ENCODE measurements around the gene PSMD14.

The PSMD14 gene

GRCh38 chr2:161379740-161380139 lies 71.5 kb downstream of the PSMD14 start:
- no peak for DNase-seq (ENCODE audit: low spot score in 2 of 2)
- H3K4me1 ChIP-seq = no peaks in the 10 kb centered on the region; the same call in 1 of the 2 replicates
- no peaks in the 10 kb centered on the region for H3K9me3 ChIP-seq
- no peaks in the 10 kb centered on the region for H3K27me3 ChIP-seq (ENCODE audit: low read depth)
- no peak overlapping the region for H3K4me3 ChIP-seq
- H3K36me3 ChIP-seq (replicated peaks) = no peaks in the 10 kb centered on the region; the same call in 1 of the 2 replicates
- in situ Hi-C loops (cut with MboI; ENCODE audit: low sequenced_read_pairs) = no loop called here

GRCh38 chr2:161381546-161381945 lies 73.3 kb downstream of the PSMD14 start:
- Histone ChIP-seq H3K27me3 (ENCODE audit: low read depth) (no peaks in the 10 kb centered on the region), H3K4me1 (no peaks in the 10 kb centered on the region), H3K4me3 (no peak overlapping the region), H3K36me3 (replicated peaks) (0 out of 2 replicates have a peak, but pooled peaks cover 3% of the 10 kb centered on the region), H3K9me3 (no peaks in the 10 kb centered on the region)
- in situ Hi-C loops (cut with MboI; ENCODE audit: low sequenced_read_pairs) = no loop called here
- DNase-seq (ENCODE audit: low spot score in 2 of 2) = no peak

- Histone ChIP-seq H3K9me3 (no peaks in the 10 kb centered on the region), H3K4me1 (peaks cover under 1% of the 10 kb centered on the region; the same call in 1 of the 2 replicates), H3K27me3 (ENCODE audit: low read depth) (no peaks in the 10 kb centered on the region), H3K4me3 (no peak overlapping the region), H3K36me3 (replicated peaks) (0 out of 2 replicates have a peak, but pooled peaks cover 3% of the 10 kb centered on the region)
- in situ Hi-C loops (cut with MboI; ENCODE audit: low sequenced_read_pairs) = no loop called here
- DNase-seq (ENCODE audit: low spot score in 2 of 2) = no peak
These were observed 74.5 kb downstream of the PSMD14 start for GRCh38 chr2:161382747-161383146.

DNA sequence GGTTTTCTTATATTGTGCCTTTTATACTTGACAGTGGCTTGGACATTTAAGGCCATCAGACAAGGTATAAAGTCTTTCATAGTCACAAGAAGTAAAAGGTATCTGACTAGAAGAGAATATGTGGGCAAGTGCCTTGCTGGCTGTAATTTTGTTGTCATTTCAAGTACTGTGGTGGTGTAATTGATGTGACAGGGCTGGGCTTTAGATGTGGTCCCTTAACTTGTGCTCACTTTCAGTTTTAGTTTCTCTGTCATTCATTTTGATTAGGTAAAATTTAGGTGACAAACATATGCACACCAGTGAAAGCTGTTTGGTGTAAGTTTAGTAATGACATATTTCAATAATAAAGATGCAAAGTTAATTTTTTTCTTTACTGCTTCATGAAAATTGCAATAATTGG lies 76.6 kb downstream of the PSMD14 start:
- H3K4me1 ChIP-seq = peaks cover 11% of the 10 kb centered on the region; the same call in 1 of the 2 replicates
- 0 out of 2 replicates have a peak, but pooled peaks cover 3% of the 10 kb centered on the region for H3K36me3 ChIP-seq (replicated peaks)
- in situ Hi-C loops (cut with MboI; ENCODE audit: low sequenced_read_pairs) = no loop called here
- DNase-seq (ENCODE audit: low spot score in 2 of 2) = no peak
- H3K27me3 ChIP-seq (ENCODE audit: low read depth) = no peaks in the 10 kb centered on the region
- H3K9me3 ChIP-seq = no peaks in the 10 kb centered on the region
- no peak overlapping the region for H3K4me3 ChIP-seq

GRCh38 chr2:161386228-161386824 lies 78.1 kb downstream of the PSMD14 start:
- Histone ChIP-seq H3K4me1 (peaks cover 11% of the 10 kb centered on the region; the same call in 1 of the 2 replicates), H3K36me3 (replicated peaks) (peaks cover 6% of the 10 kb centered on the region; the same call in 1 of the 2 replicates), H3K27me3 (ENCODE audit: low read depth) (no peaks in the 10 kb centered on the region), H3K9me3 (no peaks in the 10 kb centered on the region), H3K4me3 (no peak overlapping the region)
- DNase-seq (ENCODE audit: low spot score in 2 of 2) = no peak
- in situ Hi-C loops (cut with MboI; ENCODE audit: low sequenced_read_pairs) = no loop called here

- in situ Hi-C loops (cut with MboI; ENCODE audit: low sequenced_read_pairs) = no loop called here
- peaks cover 6% of the 10 kb centered on the region; the same call in 1 of the 2 replicates for H3K36me3 ChIP-seq (replicated peaks)
- DNase-seq (ENCODE audit: low spot score in 2 of 2) = no peak
- no peak overlapping the region for H3K4me3 ChIP-seq
- no peaks in the 10 kb centered on the region for H3K27me3 ChIP-seq (ENCODE audit: low read depth)
- no peaks in the 10 kb centered on the region for H3K9me3 ChIP-seq
- H3K4me1 ChIP-seq = peaks cover 11% of the 10 kb centered on the region; the same call in 1 of the 2 replicates
These were observed 80.0 kb downstream of the PSMD14 start for GRCh38 chr2:161388146-161388779.

GRCh38 chr2:161391737-161392506 lies 83.7 kb downstream of the PSMD14 start:
- DNase-seq (ENCODE audit: low spot score in 2 of 2) = no peak
- Histone ChIP-seq H3K9me3 (no peaks in the 10 kb centered on the region), H3K36me3 (replicated peaks) (peaks cover 11% of the 10 kb centered on the region), H3K4me1 (peaks cover 26% of the 10 kb centered on the region), H3K27me3 (ENCODE audit: low read depth) (no peaks in the 10 kb centered on the region), H3K4me3 (no peak overlapping the region)
- in situ Hi-C loops (cut with MboI; ENCODE audit: low sequenced_read_pairs) = no loop called here

- H3K36me3 ChIP-seq (replicated peaks) = peaks cover 26% of the 10 kb centered on the region
- in situ Hi-C loops (cut with MboI; ENCODE audit: low sequenced_read_pairs) = no loop called here
- no peaks in the 10 kb centered on the region for H3K27me3 ChIP-seq (ENCODE audit: low read depth)
- DNase-seq (ENCODE audit: low spot score in 2 of 2) = no peak
- peaks cover 7% of the 10 kb centered on the region for H3K4me1 ChIP-seq
- H3K4me3 ChIP-seq = no peak overlapping the region
- H3K9me3 ChIP-seq = no peaks in the 10 kb centered on the region
These were observed 91.9 kb downstream of the PSMD14 start for GRCh38 chr2:161400076-161400475.

- no peaks in the 10 kb centered on the region; the same call in 1 of the 2 replicates for H3K4me1 ChIP-seq
- DNase-seq (ENCODE audit: low spot score in 2 of 2) = no peak
- in situ Hi-C loops (cut with MboI; ENCODE audit: low sequenced_read_pairs) = no loop called here
- peaks cover 19% of the 10 kb centered on the region for H3K36me3 ChIP-seq (replicated peaks)
- H3K4me3 ChIP-seq = no peak overlapping the region
- H3K27me3 ChIP-seq (ENCODE audit: low read depth) = no peaks in the 10 kb centered on the region
- no peaks in the 10 kb centered on the region for H3K9me3 ChIP-seq
These were observed 94.1 kb downstream of the PSMD14 start for GRCh38 chr2:161402297-161402696.

- in situ Hi-C loops (cut with MboI; ENCODE audit: low sequenced_read_pairs) = no loop called here
- DNase-seq (ENCODE audit: low spot score in 2 of 2) = no peak
- H3K9me3 ChIP-seq = no peaks in the 10 kb centered on the region
These were observed 98.1 kb downstream of the PSMD14 start for GRCh38 chr2:161406316-161406715.

DNA sequence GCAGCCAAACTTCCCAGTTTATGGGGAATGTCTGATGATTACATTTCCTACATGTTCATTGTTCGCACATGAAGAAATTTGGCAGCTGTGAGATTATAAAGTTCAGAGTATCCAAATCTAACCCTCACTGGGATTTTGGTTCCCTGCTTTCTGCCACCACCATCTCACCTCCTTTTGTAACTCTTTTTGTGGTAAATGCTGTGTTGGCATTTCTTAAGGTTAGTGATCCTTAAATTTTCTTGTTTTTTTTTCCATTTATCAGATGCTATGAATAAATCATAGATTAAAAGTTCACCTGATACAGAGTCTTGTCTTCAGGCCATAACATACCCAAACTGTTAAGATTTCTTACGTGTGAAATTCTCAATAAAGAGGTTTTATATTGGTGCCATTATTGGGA lies 99.4 kb downstream of the PSMD14 start:
- no peak for DNase-seq (ENCODE audit: low spot score in 2 of 2)
- peaks cover 3% of the 10 kb centered on the region; the same call in 1 of the 2 replicates for H3K36me3 ChIP-seq (replicated peaks)
- H3K9me3 ChIP-seq = no peaks in the 10 kb centered on the region
- in situ Hi-C loops (cut with MboI; ENCODE audit: low sequenced_read_pairs) = no loop called here
- H3K4me1 ChIP-seq = no peaks in the 10 kb centered on the region; the same call in 1 of the 2 replicates
- no peaks in the 10 kb centered on the region for H3K27me3 ChIP-seq (ENCODE audit: low read depth)
- no peak overlapping the region for H3K4me3 ChIP-seq

More at GRCh38 chr2:161406316-161406715, 98.1 kb downstream of the PSMD14 start:
- Histone ChIP-seq H3K36me3 (replicated peaks) (peaks cover 9% of the 10 kb centered on the region), H3K4me3 (no peak overlapping the region), H3K27me3 (ENCODE audit: low read depth) (no peaks in the 10 kb centered on the region), H3K4me1 (no peaks in the 10 kb centered on the region; the same call in 1 of the 2 replicates)

DNA sequence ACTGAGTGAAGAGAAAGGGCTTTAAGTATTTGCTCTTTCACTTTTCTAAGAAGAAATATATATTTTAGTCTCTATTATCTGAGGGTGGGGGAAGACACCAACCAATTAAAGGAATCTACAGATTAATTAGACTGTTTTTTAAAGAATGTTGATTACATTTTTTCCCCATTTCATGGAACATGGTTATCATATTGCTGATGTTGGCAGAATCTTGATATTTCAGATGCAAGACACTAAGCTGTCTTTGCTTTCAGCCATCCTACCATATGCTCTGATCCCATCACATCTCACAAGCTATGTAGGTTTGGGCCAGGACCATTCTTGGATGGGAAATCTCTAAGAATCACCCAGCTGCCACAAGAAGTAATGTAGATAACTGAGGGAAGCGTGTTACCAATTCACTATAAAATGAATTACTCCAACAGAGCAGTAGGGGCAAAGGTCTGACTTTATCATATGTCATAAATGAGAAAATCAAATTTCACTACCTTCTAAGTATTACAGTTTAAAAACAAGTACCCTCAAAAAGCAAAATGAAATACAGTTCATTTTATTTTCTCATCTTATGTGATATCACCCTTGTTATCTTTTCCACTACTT lies 101.2 kb downstream of the PSMD14 start:
- in situ Hi-C loops (cut with MboI; ENCODE audit: low sequenced_read_pairs) = no loop called here
- Histone ChIP-seq H3K36me3 (replicated peaks) (peaks cover 3% of the 10 kb centered on the region; the same call in 1 of the 2 replicates), H3K4me3 (no peak overlapping the region), H3K27me3 (ENCODE audit: low read depth) (no peaks in the 10 kb centered on the region), H3K4me1 (peaks cover 7% of the 10 kb centered on the region), H3K9me3 (no peaks in the 10 kb centered on the region)
- no peak for DNase-seq (ENCODE audit: low spot score in 2 of 2)

DNA sequence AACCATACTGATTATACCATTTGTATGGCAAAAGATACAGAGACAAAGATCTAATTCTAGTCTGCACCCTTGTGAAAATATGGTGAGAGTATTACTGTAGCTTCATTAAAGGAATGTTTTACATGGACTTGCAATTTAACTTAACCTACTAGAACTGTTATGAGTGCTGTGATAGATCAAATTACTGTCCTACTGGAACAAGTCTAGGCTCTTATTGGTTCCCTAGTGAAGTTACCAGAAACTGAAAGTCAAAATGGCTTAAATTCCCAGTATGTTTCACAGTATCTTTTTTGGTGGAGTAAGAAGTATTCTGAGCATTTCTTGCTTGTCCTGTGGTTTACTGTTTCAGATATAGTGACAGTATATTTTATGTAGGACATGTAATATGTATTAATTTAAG lies 104.1 kb downstream of the PSMD14 start:
- no peaks in the 10 kb centered on the region for H3K9me3 ChIP-seq
- H3K4me3 ChIP-seq = no peak overlapping the region
- DNase-seq (ENCODE audit: low spot score in 2 of 2) = no peak
- in situ Hi-C loops (cut with MboI; ENCODE audit: low sequenced_read_pairs) = no loop called here
- peaks cover 3% of the 10 kb centered on the region; the same call in 1 of the 2 replicates for H3K36me3 ChIP-seq (replicated peaks)
- H3K27me3 ChIP-seq (ENCODE audit: low read depth) = no peaks in the 10 kb centered on the region
- peaks cover 14% of the 10 kb centered on the region for H3K4me1 ChIP-seq
